ENCODE results near the gene ADK.

The ADK gene

DNA sequence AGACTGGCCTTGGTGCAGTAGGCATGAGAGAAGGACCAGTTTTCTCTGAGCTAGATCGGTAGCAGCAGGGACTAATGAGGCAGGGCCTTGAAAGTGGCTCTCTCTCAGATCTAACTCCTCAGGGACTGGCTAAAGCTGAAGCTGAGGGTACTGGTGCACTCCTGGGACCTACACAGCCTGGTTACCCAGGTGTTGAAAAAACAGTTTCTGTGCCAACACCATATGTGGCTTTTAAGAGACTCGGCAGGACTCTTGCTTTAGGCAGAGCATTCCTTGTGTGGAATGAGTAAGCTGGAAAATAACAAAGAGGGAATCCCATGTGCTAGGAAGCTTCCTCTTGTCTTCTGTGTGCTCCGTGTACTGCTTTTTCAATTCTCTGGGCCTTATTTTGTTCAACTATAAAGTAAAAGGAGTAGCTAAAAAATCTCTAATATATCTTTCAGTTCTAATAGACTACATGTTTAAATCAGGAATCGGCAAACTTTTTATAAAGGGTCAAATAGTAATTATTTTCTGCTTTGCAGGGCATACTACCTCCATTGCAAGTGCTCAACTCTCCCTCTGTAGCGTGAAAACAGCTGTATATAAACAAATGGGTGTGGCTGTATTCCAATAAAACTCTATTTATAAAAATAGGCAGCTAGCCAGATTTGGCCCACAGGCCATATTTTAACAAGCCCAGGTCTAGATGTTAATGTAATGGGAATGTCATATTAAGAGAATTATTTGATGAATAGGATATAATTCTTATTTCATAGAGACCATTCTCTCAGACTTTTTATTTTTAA, 489.3 kb downstream of the ADK start:
- no peak for FAIRE-seq
- DNase-seq (ENCODE audit: insufficient read length, low spot score): no peak

DNA sequence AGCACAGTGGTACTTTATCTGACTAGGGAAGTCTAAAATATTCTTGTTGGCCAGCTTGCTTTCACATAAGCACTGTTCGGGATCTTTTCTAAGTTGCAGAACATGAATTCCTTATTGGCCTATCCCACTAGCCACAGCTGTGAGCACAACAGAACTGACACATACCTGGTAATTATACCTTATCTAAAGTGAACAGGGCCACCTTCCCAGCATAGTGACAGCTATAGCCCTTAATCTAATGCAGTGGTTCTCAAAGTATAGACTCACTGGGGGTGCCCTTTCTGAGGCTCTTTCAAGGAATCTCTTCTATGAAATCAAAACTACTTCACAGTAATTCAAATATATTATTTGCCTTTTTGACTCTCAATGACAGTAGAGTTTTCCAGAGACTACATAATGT, 490.6 kb downstream of the ADK start:
- DNase-seq (ENCODE audit: insufficient read length, low spot score) (no peak), FAIRE-seq (no peak)

DNA sequence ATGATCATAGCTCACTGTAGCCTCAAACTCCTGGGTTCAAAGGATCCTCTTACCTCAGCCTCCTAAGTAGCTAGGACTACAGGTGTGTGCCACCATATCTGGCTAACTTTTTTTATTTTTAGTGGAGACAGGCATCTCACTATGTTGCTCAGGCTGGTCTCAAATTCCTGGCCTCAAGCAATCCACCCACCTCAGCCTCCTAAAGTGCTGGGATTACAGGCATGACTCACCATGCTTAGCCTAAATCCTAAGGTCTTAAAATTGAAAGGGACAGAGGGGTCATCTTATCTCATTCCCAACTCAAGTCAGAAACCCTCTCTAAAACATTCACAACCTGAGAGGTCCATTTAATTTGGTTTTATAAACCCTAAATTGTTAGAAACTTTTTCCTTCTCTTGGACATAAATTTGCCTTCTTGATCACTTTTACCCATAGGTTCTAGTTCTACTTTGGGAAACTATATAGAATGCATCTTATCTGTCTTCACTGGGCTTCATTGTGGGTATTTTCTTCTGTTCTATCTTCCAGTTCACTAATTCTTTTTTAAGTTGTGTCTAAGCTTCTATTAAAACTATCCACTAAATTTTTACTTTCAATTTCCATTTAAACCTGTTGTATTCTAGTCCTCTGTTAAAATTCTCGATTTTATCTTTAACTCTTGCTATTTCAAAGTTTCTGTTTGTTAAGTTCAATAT, 492.0 kb downstream of the ADK start:
- FAIRE-seq (no peak), DNase-seq (ENCODE audit: insufficient read length, low spot score) (no peak)

DNA sequence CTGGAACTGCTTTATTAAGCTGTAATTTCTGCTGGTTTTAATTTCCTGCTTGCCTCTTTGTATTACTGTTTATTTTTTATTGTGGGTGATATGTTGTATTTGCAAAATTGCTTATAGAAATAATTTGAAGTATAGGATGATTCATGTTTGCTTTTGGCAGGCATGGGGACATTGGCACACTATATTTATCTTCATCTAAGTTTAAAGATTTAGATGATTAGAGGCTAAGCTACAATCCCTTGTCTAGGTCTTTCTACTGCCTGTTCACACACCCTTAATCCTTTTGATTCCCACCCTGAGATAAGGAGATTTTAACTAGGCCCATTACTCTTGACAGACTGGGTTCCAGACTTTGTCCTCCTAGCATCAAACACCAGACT, 492.6 kb downstream of the ADK start:
- DNase-seq (ENCODE audit: insufficient read length, low spot score) (no peak), FAIRE-seq (no peak)

DNA sequence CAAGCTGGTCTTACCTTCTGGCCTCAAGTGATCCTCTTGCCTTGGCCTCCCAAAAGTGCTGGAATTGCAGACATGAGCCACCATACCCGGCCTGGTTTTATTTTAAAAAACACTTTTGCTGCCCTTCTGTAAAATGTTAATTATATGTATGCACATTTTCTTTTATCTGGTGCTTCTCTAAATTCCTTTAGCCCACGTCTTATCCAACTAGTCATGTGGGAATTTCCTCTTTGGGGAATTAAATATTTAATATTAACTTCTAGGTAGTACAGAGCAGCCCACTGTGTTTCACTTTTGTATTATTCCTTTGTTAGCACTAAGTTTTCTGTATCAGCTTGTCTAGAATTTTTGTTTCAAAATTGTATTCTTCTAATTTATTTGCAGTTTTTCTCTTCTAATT, 493.7 kb downstream of the ADK start:
- FAIRE-seq (no peak), DNase-seq (ENCODE audit: insufficient read length, low spot score) (no peak)

DNA sequence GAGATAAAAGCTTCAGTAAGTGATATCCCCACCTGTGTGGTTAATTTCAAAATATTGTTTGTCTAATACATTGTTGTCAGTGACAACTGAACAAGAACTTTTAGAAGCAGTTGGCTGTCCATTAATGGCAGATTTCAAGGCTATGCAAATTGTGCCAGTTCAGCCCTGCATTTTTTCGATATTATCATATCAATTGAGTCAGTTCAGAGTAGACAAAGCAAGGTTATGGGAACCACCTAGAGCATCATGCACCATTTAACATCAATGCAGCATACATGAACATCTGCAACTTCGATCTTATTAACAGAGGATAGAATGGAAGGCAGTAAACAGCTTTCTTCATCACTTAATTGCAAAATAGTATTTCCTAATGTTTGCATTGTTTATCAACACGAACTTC, 494.7 kb downstream of the ADK start:
- no peak for DNase-seq (ENCODE audit: insufficient read length, low spot score)
- no peak for FAIRE-seq

DNA sequence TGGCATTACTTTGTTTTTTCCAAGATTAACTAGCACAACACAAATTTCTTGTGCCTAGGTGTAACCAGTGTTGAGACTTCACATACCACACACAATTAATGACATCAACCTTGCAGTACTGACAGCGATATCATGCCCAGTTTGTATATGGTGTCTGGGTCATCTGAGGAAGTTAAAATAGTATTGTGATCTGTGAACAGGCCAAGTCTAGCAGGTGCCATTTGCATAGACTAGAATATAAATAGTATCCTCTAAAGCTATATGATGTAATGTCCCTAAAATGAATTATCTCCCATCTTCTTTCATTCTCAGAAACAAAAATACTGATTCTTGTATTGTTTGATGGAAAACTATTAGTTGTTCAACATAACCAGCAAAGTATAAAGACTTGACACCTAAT, 499.6 kb downstream of the ADK start:
- FAIRE-seq: peak; percentile 35
- DNase-seq (ENCODE audit: insufficient read length, low spot score): no peak

DNA sequence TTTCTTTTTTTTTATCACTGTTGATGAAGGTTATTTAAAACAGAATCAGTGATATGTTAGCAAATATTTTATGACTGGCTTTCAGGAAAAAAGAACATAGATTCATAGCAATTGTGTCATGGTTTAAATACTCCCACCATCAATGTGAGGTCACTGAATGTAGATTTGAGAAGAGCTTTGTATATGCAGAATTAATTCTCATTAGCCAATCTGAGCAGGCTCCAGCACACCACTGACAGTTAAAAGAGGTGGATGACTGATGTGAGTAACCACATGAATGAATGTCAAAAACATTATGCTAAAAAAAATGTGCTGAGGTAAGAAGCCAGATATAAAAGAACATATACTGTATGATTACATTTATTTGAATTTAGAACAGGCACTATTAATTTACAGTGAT, 500.5 kb downstream of the ADK start:
- FAIRE-seq (no peak), DNase-seq (ENCODE audit: insufficient read length, low spot score) (no peak)

DNA sequence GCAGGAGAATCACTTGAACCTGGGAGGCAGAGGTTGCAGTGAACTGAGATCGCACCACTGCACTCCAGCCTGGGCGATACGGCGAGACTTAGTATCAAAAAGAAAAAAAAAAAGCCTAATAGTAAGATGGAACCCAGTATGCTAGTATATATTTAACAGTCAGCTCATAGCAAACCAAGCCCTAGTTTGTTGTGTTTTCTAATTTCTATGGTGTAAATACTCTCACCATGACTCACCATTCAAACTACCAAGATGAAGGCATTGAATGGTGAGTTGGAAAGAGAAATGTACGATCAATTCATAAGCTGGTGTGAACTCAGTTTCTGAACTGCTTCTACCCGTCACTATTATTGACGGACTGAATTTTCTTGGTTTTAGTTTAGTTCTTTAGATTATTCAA, 501.6 kb downstream of the ADK start:
- DNase-seq (ENCODE audit: insufficient read length, low spot score): no peak
- no peak for FAIRE-seq

DNA sequence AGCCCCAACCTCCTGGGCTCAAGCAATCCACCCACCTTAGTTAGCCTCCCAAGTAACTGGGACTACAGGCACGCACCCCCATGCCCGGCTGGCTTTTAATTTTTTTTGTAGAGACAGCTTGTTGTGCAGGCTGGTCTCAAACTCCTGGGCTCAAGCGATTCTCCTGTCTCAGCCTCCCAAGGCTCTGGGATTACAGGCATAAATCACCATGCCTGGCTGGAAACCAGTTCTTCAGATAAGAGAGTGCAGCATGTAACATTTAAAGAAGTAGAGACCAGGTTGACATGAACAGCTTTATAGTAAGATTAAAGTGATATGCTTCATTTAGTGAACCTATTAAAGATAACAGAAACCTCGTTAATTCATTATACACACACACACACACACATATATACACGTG, 507.5 kb downstream of the ADK start:
- no peak for DNase-seq (ENCODE audit: insufficient read length, low spot score)
- FAIRE-seq: no peak

DNA sequence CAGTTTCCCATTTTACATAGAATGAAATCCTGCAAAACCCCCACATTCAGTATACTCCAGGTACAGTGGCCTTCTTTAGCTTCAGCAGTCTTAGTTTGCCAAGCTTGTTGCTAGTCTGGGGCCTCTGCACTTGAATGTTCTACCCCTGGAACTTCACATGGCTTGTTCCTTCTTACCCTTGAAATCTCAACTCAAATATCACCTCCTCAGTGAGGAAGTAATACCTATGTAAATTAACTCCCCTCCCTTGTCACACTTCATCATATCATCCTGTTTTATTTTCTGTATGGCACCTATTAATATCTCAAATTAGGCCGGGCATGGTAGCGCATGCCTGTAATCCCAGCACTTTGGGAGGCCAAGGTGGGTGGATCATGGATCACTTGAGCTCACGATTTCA, 511.6 kb downstream of the ADK start:
- no peak for FAIRE-seq
- no peak for DNase-seq (ENCODE audit: insufficient read length, low spot score)

DNA sequence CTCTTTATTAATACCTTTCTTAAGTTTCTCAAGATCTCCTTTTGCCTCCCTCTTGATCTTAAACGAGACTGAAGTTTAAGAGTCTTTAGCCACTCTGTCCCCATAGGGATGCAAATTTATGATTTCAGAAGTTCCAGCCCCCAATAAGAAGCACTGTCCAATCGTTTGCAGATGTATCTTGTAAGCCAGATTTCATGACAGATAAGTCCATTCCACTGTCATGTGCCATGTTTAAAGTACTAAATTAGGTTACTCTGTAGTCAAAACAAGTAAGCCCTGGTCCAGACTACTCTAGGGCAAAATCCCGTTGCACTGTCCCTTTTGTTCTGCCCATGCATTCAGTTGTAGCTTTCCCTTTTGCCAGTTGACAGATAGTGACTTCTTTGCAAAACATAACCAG, 518.2 kb downstream of the ADK start:
- no peak for FAIRE-seq
- no peak for DNase-seq (ENCODE audit: insufficient read length, low spot score)

DNA sequence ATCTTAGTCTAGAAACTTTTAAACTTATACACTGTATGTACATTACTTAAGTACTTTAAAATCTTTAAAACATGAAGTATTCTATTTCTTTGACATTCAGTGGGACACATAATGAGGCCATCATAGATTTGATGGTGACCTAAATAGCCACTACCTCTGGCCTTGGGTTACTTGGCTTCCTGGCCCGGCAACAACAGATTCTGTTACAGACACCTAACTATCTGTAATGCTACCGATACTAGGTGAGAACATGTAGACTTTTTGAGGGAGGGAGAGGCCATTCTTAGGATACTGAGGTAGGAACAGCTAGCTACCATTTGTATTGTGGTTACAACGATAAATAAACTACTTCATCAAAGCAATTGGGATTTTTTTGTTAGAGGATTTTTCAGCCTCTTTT, 520.7 kb downstream of the ADK start:
- no peak for DNase-seq (ENCODE audit: insufficient read length, low spot score)
- no peak for FAIRE-seq

DNA sequence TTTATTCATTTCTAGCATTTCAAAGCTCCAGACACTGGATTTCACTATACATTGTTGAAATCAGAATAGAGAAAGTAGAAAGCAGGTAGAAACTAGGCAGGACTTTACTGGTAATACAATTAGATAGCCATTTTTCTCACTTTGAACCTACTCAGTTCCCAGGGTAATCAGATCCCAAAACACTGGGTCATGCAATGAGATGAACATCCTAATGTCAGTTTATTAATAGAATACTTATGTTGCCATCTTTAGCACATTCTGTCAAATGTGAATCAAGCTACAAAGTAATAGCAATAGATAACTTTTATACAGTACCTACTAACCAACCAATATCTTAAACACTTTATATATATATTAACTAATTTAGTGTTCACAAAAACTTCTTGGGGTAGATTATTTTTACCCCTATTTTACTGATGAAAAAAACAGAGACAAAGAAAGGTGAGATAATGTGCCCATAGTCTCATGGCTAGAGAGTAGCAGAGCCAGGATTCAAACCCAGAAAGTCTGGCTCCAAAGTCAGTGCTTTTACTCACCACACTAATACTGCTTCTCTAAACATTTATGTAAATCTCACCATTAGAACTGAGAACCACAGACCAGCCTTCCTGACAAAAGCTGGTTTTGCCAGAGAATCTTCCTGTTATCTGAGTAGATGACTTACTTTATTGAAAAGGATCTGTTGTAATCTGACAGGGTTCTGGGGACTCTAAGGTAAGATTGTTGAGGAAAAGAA, 521.6 kb downstream of the ADK start:
- peak; percentile 76 for FAIRE-seq
- DNase-seq (ENCODE audit: insufficient read length, low spot score): no peak

DNA sequence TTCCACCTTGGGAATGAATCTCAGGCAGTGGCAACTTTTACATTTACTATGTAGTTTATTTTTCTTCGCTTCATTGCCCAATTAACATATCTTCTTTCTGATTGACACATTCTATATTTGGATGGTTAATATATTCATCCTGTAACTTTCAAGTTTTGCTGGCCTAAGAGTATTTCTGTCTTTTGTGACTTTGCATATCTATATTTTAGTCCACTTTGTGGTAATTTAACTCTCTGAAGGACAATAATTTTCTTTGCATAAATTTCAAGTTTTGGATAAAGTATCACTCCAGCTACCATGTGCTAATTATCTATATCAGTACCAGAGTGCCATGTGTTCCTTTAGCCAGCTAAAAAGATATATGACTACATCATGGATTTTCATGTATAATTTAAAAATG, 523.9 kb downstream of the ADK start:
- DNase-seq (ENCODE audit: insufficient read length, low spot score): no peak
- FAIRE-seq: peak; percentile 62

DNA sequence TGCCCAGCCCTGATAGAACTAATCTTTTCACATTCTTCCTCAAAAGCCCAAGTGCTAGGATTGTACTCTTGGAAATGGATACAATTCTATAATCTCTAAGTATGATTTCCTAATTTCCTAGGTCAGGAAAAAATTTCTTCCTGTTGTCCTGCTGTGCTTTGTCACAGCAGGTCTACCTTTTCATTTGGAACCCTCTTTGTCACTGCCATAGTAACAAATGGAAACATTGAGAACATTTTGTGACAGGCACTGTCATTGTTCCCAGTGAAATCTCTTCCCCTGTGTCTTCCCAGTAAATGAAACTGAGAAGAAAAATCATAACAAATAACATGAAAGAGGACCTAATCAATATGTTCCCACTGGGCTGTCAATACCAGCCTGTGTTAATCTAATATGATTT, 524.5 kb downstream of the ADK start:
- FAIRE-seq (peak; percentile 90), DNase-seq (ENCODE audit: insufficient read length, low spot score) (no peak)

DNA sequence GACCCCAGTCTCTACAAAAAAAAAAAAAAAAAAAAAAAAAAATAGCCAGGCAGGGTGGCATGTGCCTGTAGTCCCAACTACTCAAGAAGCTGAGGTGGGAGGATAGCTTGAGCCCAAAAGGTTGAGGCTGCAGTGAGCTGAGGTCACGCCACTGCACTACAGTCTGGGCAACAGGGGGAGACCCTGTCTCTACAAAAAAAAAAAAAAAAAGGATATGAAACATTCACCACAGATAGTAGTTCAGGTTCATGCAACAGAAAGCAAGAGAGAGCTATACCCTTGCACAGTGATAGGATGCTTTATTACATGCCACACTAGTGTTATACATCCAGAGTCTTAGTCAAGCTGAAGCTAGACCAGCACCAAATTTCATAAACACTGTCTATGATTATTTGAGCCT, 526.9 kb downstream of the ADK start:
- peak; percentile 88 for FAIRE-seq
- DNase-seq (ENCODE audit: insufficient read length, low spot score): peak; percentile 36

DNA sequence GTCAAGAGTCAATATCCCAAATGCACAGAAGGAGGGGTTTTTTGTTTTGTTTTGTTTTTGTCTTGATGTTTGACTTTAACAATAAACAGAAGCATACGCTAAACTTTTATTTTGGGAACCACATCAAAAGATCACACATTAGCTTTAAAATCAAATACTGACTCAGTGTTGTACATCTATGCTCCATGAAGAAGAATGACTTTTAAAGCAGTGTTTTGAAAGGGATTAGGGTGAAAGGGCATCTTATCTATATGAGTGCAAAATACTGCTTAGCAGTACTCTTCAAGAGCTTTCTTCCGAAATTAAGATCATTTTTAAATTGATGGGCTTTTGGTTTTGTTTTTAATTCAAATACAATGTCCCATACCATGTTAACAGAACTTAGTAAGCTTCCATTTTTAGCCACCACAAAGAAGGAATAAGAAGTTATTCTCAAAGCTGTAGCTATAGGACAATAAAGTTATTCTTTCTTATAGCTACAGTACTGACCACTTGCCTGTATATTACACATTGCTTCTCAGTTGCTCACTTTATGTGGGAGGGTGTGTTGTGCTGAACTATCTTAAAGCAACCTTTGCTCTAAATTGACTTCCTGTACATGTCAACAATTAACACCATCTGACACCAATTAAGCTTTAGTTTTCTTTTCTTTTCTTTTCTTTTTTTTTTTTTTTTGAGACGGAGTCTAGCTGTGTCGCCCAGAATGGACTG, 531.1 kb downstream of the ADK start:
- FAIRE-seq: peak; percentile 62
- no peak for DNase-seq (ENCODE audit: insufficient read length, low spot score)

DNA sequence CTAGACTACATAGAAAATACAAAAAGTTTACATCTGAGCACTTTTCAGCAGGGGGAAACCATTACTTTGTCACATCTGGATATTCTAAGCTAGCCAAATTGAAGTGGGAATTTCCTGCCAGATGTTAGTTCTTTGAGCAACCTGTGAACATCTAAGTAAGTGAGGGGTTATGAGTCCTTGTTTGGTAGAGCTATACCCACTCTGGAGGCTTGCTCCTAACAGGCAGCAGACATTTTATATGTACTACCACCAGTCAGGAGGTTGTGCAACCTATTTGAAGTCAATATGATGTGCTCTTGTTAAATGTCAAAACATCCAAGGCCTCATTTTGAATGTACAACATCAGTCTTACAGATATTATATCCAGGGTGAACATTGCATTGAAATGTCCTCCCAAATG, 532.0 kb downstream of the ADK start:
- peak; percentile 86 for FAIRE-seq
- no peak for DNase-seq (ENCODE audit: insufficient read length, low spot score)

DNA sequence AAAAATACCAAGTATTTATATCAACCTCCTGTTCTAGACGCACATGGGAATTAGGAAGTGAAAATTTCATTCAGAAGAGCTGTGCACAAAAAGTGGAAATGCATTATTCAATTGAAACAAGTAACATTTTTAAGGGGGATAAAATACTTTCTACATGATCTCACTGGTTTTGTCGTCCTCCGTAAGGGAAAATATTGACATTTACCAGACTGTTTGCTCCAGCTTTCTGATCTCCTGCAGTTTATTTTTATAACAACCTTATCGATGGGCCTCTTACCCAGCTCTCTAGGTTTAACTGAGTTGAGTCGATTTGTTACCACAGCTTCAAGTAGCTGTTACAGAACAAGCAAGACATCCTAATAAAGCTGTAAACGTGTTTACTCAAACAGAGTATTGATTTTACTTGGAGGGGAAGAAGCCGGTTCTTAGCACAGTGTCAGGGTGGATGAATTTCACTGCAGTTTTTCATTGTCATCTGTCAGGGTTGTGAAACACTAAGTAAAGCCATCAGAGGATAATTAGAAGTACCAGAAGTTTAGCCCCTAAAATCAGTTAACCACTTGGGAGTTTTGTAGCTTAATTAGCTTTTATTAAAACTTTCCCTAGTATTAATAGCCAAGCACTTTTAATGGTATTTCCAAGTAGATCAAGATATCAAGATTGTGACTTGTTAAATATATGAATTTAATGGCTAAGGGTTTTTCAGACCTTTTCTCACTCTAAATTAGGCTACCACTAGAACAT, 532.8 kb downstream of the ADK start:
- DNase-seq (ENCODE audit: insufficient read length, low spot score) (no peak), FAIRE-seq (peak; percentile 44)

DNA sequence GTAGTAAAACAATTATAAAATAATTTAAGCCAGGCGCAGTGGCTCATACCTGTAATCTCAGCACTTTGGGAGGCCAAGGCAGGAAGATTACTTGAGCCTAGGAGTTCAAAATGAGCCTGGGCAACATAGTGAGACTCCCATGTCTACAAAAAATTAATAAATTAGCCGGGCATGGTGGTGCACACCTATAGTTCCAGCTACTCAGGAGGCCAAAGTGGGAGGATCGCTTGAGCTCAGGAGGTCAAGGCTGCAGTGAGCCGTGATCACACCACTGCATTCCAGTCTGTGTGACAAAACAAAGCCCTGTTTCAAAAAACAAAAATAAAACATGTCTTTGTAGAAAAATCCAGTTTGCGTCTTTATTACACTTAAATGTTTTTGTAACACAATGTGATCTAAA, 533.4 kb downstream of the ADK start:
- FAIRE-seq (no peak), DNase-seq (ENCODE audit: insufficient read length, low spot score) (no peak)

All from GM19239 (cell line).